Lung microvascular endothelial cell (primary cell): ENCODE measurements around the gene C6orf89. TPM values are rescaled to one million over a fixed set of nuclear protein-coding genes. Genes with fewer than 3 reads are reported as not detected.
"Not testable (repeated sequence)": the region's sequence is repeated elsewhere in the genome, so short reads cannot be mapped to it uniquely, and the experiment has no call there.

Experiments used
- DNase-seq, 2 donors: peaks; one replicate each; pipeline versions ENCODE4 v3.0.0 to v3.0.0-alpha.2; 2010; ENCODE audit warnings: low read depth in 2 of 2
- total RNA-seq: library from RNA; depleted of rRNA; stranded (reverse); fragments of >200 nt; gene quantifications from 2 replicates; pipeline ENCODE4 v1.2.1, GENCODE V29; 2014

Gene C6orf89
- total RNA-seq, 1 donor from 2014 or later, result 21.2 TPM

DNA sequence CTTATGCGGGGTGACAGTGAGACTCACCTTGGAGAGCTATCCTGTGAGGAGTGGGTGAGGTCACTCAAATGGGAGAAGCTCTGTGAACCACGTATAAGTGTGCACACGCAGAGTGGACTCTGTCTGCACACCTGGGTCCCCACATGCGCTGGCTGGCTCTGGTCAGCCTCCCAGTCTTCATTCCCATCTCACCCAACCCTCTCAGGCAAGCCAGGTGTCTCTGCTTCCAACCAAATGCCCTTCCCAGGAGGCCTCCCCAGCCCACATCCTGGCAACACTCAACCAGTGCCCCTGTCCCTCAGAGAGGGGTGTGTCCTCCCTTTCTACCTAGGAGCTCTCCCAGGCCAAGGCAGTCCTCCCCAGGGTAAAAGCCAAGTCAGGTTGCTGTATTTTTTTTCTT is 60.8 kb downstream of the C6orf89 start:
- DNase-seq, result no peak

DNA sequence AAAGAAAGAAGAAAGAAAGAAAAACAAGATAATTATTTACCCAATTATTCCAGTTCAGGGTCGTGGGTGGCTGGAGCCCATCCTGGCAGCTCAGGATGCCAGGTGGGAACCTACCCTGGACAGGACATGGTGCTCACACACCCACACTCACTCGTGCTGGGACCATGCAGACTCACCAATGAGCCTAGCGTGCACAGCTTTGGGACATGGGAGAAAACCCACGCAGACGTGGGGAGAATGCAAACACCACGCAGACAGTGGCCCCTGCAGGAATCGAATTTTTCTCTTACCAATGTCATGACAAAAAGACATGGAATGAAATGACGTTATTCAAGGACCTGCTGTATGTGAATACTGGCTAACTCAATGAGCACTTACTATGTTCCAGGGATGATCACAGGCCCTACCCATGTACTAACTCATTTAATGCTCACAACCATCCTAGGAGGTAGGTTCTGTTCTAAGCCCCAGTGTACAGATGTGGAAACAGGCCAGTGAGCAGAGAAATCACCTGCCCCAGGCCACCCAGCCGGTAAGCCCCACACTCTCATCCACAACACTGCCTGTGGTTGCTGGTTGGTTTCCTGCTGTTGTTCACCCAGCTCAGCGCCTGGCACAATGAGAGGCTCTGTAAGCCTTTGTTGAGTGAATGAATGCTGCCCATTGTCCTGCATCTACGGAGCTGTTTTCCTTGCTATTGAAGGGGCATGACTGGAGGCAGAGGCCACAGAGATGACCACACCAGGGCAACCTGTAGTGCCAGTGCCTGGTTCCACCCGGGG is 62.0 kb downstream of the C6orf89 start:
- peak in 1 of 2 donors; percentile 39 for DNase-seq

- not testable (repeated sequence) for DNase-seq
These were observed 63.3 kb downstream of the C6orf89 start for GRCh38 chr6:36949076-36949475.

GRCh38 chr6:36949636-36950035 is 63.9 kb downstream of the C6orf89 start:
- peak; percentile 61 to 90 for DNase-seq

DNA sequence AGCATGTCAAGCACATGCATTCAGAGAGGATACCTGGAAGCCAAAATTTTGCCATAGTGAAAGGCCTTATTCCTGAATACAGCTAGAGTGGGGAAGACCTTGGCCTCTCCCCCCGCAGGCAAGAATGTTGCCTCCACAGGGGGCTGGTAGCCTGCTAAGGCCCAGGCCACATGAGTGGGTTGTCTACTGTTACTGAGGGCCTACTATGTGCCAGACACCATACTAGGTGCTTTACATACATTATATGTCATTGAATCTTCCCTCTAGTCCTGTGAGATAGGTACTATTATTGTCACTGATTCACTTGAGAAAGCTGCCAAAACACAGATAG is 68.1 kb downstream of the C6orf89 start:
- DNase-seq, result no peak

DNA sequence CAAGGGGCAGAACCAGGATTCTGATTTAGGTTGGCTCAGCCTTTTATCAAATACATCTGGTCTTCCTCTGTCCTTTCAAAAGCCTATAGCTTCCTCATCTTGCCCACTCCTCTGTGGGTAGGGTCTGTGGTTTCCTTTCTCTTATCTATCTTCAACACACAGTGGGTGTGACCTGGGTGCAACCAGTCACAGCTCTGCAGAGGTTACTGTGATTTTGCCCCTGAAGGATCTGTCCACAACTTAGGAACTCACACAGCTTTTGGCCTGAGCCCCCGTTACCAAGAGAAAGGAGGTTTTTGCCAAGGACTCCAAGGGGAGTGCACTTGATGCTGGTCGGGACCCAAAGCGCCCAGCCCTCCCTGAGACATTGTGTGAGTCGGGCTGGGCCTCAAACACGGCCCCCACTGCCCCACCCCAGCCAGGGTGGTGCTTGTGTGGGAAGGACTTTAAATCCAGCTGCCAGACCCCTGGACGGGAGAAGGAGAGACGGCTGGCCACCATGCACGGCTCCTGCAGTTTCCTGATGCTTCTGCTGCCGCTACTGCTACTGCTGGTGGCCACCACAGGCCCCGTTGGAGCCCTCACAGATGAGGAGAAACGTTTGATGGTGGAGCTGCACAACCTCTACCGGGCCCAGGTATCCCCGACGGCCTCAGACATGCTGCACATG is 68.6 kb downstream of the C6orf89 start, which contains the start of gene PI16:
PI16 (plus strand) TSS at position 477 of the 670 bp plus-strand sequence; CDS start at position 500, 23 bp downstream.
- DNase-seq, result no peak

GRCh38 chr6:36955136-36955535 is 69.4 kb downstream of the C6orf89 start:
- DNase-seq, result no peak

- DNase-seq, result peak; percentile 36 to 48
These were observed 70.1 kb downstream of the C6orf89 start for GRCh38 chr6:36955671-36956445.

- DNase-seq, result no peak
These were observed 70.7 kb downstream of the C6orf89 start for GRCh38 chr6:36956446-36956820.

GRCh38 chr6:36957773-36958271 is 72.1 kb downstream of the C6orf89 start:
- no peak for DNase-seq

DNA sequence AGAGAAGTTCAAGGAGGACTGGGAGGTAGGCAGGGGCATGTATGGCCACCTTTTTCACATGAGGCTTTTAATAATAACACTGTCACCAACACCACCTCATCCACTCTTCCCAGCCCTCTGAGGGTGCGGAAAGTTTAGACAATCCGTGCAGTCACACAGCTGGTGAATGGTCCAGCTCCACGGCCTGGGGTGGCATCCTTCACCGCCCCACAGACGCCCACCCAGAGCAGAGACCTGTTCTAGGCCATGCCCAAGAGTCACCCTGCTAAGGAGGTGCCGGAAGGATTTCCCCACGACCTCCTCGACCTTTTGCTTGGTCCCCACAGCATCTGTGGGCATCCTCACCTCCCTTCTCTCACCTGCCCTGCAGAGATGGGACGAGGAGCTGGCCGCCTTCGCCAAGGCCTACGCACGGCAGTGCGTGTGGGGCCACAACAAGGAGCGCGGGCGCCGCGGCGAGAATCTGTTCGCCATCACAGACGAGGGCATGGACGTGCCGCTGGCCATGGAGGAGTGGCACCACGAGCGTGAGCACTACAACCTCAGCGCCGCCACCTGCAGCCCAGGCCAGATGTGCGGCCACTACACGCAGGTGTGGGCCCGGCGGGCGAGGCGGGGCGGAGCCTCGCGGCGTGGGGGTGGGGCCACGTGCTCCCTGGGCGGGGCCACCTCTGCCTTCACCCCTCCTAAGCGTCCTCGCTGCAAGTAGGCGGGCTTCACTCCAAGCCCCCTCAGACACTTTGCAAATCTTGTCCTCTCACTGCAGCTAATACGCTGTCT is 73.2 kb downstream of the C6orf89 start:
- no peak for DNase-seq

GRCh38 chr6:36959555-36960250 is 74.0 kb downstream of the C6orf89 start:
- DNase-seq, result no peak

- no peak for DNase-seq
These were observed 76.0 kb downstream of the C6orf89 start for GRCh38 chr6:36961441-36962435.

DNA sequence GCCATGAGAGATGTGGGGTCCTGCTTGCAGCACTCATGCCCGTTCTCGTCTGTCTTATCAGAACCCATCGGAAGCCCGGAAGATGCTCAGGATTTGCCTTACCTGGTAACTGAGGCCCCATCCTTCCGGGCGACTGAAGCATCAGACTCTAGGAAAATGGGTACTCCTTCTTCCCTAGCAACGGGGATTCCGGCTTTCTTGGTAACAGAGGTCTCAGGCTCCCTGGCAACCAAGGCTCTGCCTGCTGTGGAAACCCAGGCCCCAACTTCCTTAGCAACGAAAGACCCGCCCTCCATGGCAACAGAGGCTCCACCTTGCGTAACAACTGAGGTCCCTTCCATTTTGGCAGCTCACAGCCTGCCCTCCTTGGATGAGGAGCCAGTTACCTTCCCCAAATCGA is 77.1 kb downstream of the C6orf89 start:
- peak in 1 of 2 donors; percentile 38 for DNase-seq

DNA sequence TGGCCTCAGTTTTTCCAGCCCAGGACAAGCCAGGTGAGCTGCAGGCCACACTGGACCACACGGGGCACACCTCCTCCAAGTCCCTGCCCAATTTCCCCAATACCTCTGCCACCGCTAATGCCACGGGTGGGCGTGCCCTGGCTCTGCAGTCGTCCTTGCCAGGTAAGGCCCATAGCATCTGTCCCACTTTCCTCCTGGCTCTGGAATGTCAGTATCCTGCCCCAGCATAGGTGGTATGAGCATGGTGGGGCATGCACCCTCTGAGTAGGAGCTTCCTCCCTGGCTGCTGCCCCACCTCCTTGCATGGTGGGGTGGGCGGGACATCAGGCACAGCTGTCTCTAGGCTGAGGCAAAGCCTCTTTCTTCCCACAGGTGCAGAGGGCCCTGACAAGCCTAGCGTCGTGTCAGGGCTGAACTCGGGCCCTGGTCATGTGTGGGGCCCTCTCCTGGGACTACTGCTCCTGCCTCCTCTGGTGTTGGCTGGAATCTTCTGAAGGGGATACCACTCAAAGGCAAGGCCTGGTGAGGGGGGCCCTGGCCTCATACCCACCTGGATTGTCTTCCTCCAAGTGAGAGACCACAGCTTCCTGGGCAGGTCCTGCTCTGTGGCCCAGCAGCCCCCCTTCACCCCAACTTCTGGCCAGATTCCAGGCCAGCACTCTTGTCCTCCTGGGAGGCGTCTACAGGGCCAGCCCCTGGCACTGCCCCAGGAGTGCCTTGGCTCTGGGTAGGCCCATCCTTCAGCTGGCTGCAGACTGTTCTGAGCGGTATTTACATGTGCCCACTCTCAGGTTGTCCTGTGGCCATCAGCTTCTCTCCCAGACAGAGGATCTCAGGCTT is 77.9 kb downstream of the C6orf89 start:
- no peak for DNase-seq

DNA sequence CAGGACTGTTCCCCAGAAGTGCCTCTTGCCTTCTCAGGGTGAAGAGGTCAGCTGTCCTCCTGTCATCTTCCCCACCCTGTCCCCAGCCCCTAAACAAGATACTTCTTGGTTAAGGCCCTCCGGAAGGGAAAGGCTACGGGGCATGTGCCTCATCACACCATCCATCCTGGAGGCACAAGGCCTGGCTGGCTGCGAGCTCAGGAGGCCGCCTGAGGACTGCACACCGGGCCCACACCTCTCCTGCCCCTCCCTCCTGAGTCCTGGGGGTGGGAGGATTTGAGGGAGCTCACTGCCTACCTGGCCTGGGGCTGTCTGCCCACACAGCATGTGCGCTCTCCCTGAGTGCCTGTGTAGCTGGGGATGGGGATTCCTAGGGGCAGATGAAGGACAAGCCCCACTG is 78.6 kb downstream of the C6orf89 start:
- DNase-seq, result no peak

- no peak for DNase-seq
These were observed 79.2 kb downstream of the C6orf89 start for GRCh38 chr6:36964908-36965307.

- no peak for DNase-seq
These were observed 81.5 kb downstream of the C6orf89 start for GRCh38 chr6:36967301-36967700.

DNA sequence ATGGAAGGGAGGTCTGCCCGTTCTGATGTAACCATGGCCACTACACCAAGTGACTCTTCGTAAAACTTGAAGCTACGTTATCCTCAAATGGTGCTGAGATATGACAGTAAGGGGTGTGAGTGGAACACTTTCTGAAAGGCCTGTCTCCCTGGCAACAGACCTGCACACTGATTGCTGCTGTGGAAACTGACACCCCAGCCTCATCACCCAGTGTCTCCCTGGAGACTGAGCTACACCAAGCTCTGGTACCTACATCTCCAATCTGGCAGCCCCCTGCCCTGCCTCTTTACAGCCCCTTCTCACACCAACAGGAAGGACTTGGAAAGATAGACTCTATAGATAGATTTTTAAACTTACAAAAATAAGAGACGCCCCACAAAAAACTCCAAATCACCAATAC is 82.0 kb downstream of the C6orf89 start:
- no peak for DNase-seq
